HG02759 (cell line): Measurements from ENCODE around the gene PCDHGA1.
A peak's percentile ranks its signal among the peaks of the same experiment; 100 is the strongest.
"Not testable (repeated sequence)": the region's sequence is repeated elsewhere in the genome, so short reads cannot be mapped to it uniquely, and the experiment has no call there.

Source experiments
- ATAC-seq: cut with Tn5 transposase; IDR thresholded peaks from one replicate; pipeline ENCODE4 v1.9.1; 2021; ENCODE audit warnings: mild to moderate bottlenecking, moderate library complexity; ENCODE audit not compliant: unreplicated experiment

Gene PCDHGA1

GRCh38 chr5:141330299-141331080 is at the start of gene PCDHGA1:
PCDHGA1 (plus strand) TSS chr5:141330514.
- ATAC-seq = no peak

- no peak for ATAC-seq
These were observed 31.9 kb upstream of the PCDHGA1 start for GRCh38 chr5:141298376-141298775.

GRCh38 chr5:141303756-141304155 is 26.6 kb upstream of the PCDHGA1 start, which contains the start of gene SLC25A2:
SLC25A2 (minus strand) TSS chr5:141304049; CDS start chr5:141303865, 184 bp downstream.
- no peak for ATAC-seq

- no peak for ATAC-seq
These were observed 23.7 kb upstream of the PCDHGA1 start for GRCh38 chr5:141306630-141307029.

- no peak for ATAC-seq
These were observed 16.6 kb upstream of the PCDHGA1 start for GRCh38 chr5:141313711-141314110.

- not testable (repeated sequence) for ATAC-seq
These were observed 13.4 kb upstream of the PCDHGA1 start for GRCh38 chr5:141316963-141317362.

GRCh38 chr5:141319202-141319601 is 11.1 kb upstream of the PCDHGA1 start:
- no peak for ATAC-seq

- no peak for ATAC-seq
These were observed 10.6 kb upstream of the PCDHGA1 start for GRCh38 chr5:141319699-141320098.

GRCh38 chr5:141320225-141321169 is 9.8 kb upstream of the PCDHGA1 start, which contains the start of gene TAF7:
TAF7 (minus strand) TSS chr5:141320784; CDS start chr5:141320044, 740 bp downstream.
- peak; percentile 97 for ATAC-seq

- ATAC-seq = no peak
These were observed 8.1 kb upstream of the PCDHGA1 start for GRCh38 chr5:141322261-141322660.

- peak; percentile 96 for ATAC-seq
These were observed 4.0 kb upstream of the PCDHGA1 start for GRCh38 chr5:141326088-141326854.

- ATAC-seq = no peak
These were observed 2.1 kb upstream of the PCDHGA1 start for GRCh38 chr5:141328231-141328630.

GRCh38 chr5:141332571-141332970 is 2.3 kb downstream of the PCDHGA1 start:
- not testable (repeated sequence) for ATAC-seq

- peak; percentile 72 for ATAC-seq
These were observed 8.4 kb downstream of the PCDHGA1 start, which contains the start of gene PCDHGA2 for GRCh38 chr5:141338538-141339306. PCDHGA2 (plus strand) TSS chr5:141338760.

- ATAC-seq = not testable (repeated sequence)
These were observed 10.6 kb downstream of the PCDHGA1 start for GRCh38 chr5:141340781-141341354.

GRCh38 chr5:141342773-141343172 is 12.5 kb downstream of the PCDHGA1 start:
- no peak for ATAC-seq

- ATAC-seq = no peak
These were observed 13.1 kb downstream of the PCDHGA1 start, which contains the start of gene PCDHGA3 for GRCh38 chr5:141343242-141343952. PCDHGA3 (plus strand) TSS chr5:141343829; CDS start chr5:141344034, 205 bp downstream.

- no peak for ATAC-seq
These were observed 13.7 kb downstream of the PCDHGA1 start for GRCh38 chr5:141343953-141344463.
